Vagina (tissue), 2 donors: Measurements from ENCODE around the gene DHCR7. TPM values are rescaled to one million over a fixed set of nuclear protein-coding genes. Genes with fewer than 3 reads are reported as not detected.

ENCODE experiments used
- DNase-seq, 2 donors: peaks; one replicate each; pipeline ENCODE4 v3.0.0-alpha.2; 2017; ENCODE audit errors: extremely low spot score in 2 of 2
- H3K27ac ChIP-seq: fragments of 200-600 bp; sonication (generic); one replicate; pipeline ENCODE4 v1.5.1; 2019
- H3K27me3 ChIP-seq: fragments of 200-600 bp; sonication (generic); one replicate; pipeline ENCODE4 v1.5.1; 2019
- H3K36me3 ChIP-seq, 2 donors: fragments of 200-600 bp; sonication (generic); one replicate each; pipeline ENCODE4 v1.5.1; 2017 to 2019
- H3K4me1 ChIP-seq: fragments of 200-600 bp; sonication (generic); one replicate; pipeline ENCODE4 v1.5.1; 2019
- H3K4me3 ChIP-seq, 2 donors: fragments of 200-600 bp; sonication (generic); 1 replicate in 1 of 2; 2 replicates in 1 of 2; pipeline ENCODE4 v1.5.1; 2016 to 2019
- H3K9me3 ChIP-seq: fragments of 200-600 bp; sonication (generic); one replicate; pipeline ENCODE4 v1.5.1; 2019
- CTCF ChIP-seq, 3 experiments: fragments of 450-650 bp in 2 of 3; fragments of 200-600 bp in 1 of 3; sonication (generic) in 1 of 3; IDR thresholded peaks; one replicate each; pipeline ENCODE4 v1.5.1; 2017 to 2019; ENCODE audit warnings: antibody characterized with exemption in 3 of 3, mild to moderate bottlenecking in 2 of 3, moderate library complexity in 2 of 3
- POLR2A ChIP-seq, 2 donors: fragments of 450-650 bp; IDR thresholded peaks; one replicate each; pipeline ENCODE4 v1.6.1; 2017; ENCODE audit warnings: antibody characterized with exemption in 2 of 2, mild to moderate bottlenecking in 2 of 2, moderate library complexity in 2 of 2
- POLR2AphosphoS5 ChIP-seq, 2 donors: sonication (generic); formaldehyde crosslinking; IDR thresholded peaks; one replicate each; pipeline ENCODE4 v1.9.0; 2017; ENCODE audit warnings: antibody characterized with exemption in 2 of 2, mild to moderate bottlenecking in 2 of 2, low read depth in 1 of 2; ENCODE audit not compliant: insufficient read depth in 1 of 2
- intact Hi-C: fragments of 100-400 bp; cut with DNase I; formaldehyde crosslinking; loops from one replicate; pipeline ENCODE4 v1.15.1; 2023
- total RNA-seq: library from RNA; depleted of rRNA; stranded (reverse); fragments of >200 nt; gene quantifications from one replicate; pipeline ENCODE4 v1.2.3, GENCODE V29; 2016

DHCR7 gene
- total RNA-seq, 1 donor from 2014 or later: 26.8 TPM

GRCh38 chr11:71388637-71389235 lies 59.5 kb downstream of the DHCR7 start:
- Histone ChIP-seq H3K4me3 (no peak overlapping the region), H3K36me3 (no peaks in the 10 kb centered on the region), H3K27ac (no peak overlapping the region), H3K4me1 (no peaks in the 10 kb centered on the region), H3K9me3 (no peaks in the 10 kb centered on the region), H3K27me3 (no peaks in the 10 kb centered on the region)
- no peak for DNase-seq
- TF ChIP-seq POLR2AphosphoS5 (IDR thresholded peaks at IDR 0.05; ENCODE audit: insufficient read depth in 1 of 2, low read depth in 1 of 2) (no peak), POLR2A (IDR thresholded peaks at IDR 0.05) (no peak), CTCF (IDR thresholded peaks at IDR 0.05) (no peak)
- intact Hi-C loops: no loop called here

- Histone ChIP-seq H3K9me3 (no peaks in the 10 kb centered on the region), H3K27me3 (no peaks in the 10 kb centered on the region), H3K4me3 (no peak overlapping the region), H3K27ac (no peak overlapping the region), H3K4me1 (no peaks in the 10 kb centered on the region), H3K36me3 (no peaks in the 10 kb centered on the region)
- no peak for DNase-seq
- TF ChIP-seq CTCF (IDR thresholded peaks at IDR 0.05): no peak
- TF ChIP-seq POLR2AphosphoS5 (IDR thresholded peaks at IDR 0.05; ENCODE audit: insufficient read depth in 1 of 2, low read depth in 1 of 2): no peak
- TF ChIP-seq POLR2A (IDR thresholded peaks at IDR 0.05): no peak
- intact Hi-C loops: no loop called here
Measured at GRCh38 chr11:71387784-71388636, 60.2 kb downstream of the DHCR7 start.

- DNase-seq: no peak
- Histone ChIP-seq H3K9me3 (no peaks in the 10 kb centered on the region), H3K27ac (no peak overlapping the region), H3K27me3 (no peaks in the 10 kb centered on the region), H3K4me3 (no peak overlapping the region), H3K36me3 (no peaks in the 10 kb centered on the region), H3K4me1 (no peaks in the 10 kb centered on the region)
- TF ChIP-seq POLR2AphosphoS5 (IDR thresholded peaks at IDR 0.05; ENCODE audit: insufficient read depth in 1 of 2, low read depth in 1 of 2): no peak
- no peak for TF ChIP-seq POLR2A (IDR thresholded peaks at IDR 0.05)
- intact Hi-C loops: no loop called here
Measured at GRCh38 chr11:71387200-71387599, 61.0 kb downstream of the DHCR7 start.

DNA sequence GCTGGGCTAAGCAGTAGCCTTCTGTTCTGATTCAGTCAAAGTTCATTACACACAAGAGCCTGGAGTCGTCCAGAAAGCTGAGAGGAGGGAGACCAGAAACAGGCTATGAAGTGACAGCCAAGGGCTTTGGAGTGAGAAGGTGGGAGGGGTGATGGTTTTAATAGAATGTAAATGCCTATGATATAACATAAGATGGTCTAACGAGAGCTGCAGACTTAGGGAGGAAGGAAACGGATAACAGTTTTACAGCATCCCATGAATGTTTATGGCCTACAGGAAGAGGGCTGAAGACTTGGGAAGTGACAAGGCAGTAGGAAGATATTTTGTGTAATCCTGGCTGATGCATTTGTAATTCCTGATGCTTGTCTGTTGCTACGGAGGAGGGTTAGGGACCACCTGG lies 62.0 kb downstream of the DHCR7 start:
- H3K4me1 ChIP-seq: no peaks in the 10 kb centered on the region
- DNase-seq: no peak
- no peaks in the 10 kb centered on the region for H3K9me3 ChIP-seq
- H3K4me3 ChIP-seq: no peak overlapping the region
- H3K27me3 ChIP-seq: no peaks in the 10 kb centered on the region
- no peak for TF ChIP-seq POLR2AphosphoS5 (IDR thresholded peaks at IDR 0.05; ENCODE audit: insufficient read depth in 1 of 2, low read depth in 1 of 2)
- TF ChIP-seq POLR2A (IDR thresholded peaks at IDR 0.05): no peak
- TF ChIP-seq CTCF (IDR thresholded peaks at IDR 0.05): no peak
- no peak overlapping the region for H3K27ac ChIP-seq
- intact Hi-C loops: no loop called here
- H3K36me3 ChIP-seq: no peaks in the 10 kb centered on the region

GRCh38 chr11:71385091-71385490 lies 63.1 kb downstream of the DHCR7 start:
- TF ChIP-seq CTCF (IDR thresholded peaks at IDR 0.05) (no peak), POLR2A (IDR thresholded peaks at IDR 0.05) (no peak), POLR2AphosphoS5 (IDR thresholded peaks at IDR 0.05; ENCODE audit: insufficient read depth in 1 of 2, low read depth in 1 of 2) (no peak)
- Histone ChIP-seq H3K27me3 (no peaks in the 10 kb centered on the region), H3K36me3 (no peaks in the 10 kb centered on the region), H3K4me3 (no peak overlapping the region), H3K4me1 (no peaks in the 10 kb centered on the region), H3K9me3 (no peaks in the 10 kb centered on the region), H3K27ac (no peak overlapping the region)
- no peak for DNase-seq
- intact Hi-C loops: no loop called here
